IMR-90 (cell line): ENCODE measurements around the gene FBXL19. TPM values are rescaled to one million over a fixed set of nuclear protein-coding genes. Genes with fewer than 3 reads are reported as not detected.
A peak's percentile ranks its signal among the peaks of the same experiment; 100 is the strongest.

Experiments
- ATAC-seq: fragments of 200-7000 bp; cut with Tn5 transposase; 2 replicates; pipeline ENCODE4 v1.9.1; 2020; ENCODE audit warnings: low read depth, mild to moderate bottlenecking, moderate library complexity
- BruUV-seq: library from RNA; stranded (reverse); fragments of 400-500 nt; replicated peaks from 2 replicates; lab custom pipeline; 2021; lab: Mats Ljungman, UMichigan
- CTCF ChIA-PET: fragments of 300-600 bp; formaldehyde crosslinking; extraction: SDS; loops from one replicate; lab custom pipeline; 2021; ENCODE audit warnings: antibody characterized with exemption; lab: Yijun Ruan, JAX
- POLR2A ChIA-PET: fragments of 300-600 bp; sonication (Branson Sonifier 250); formaldehyde crosslinking; loops from one replicate; lab custom pipeline; 2022; ENCODE audit warnings: antibody characterized with exemption; ENCODE audit not compliant: unreplicated experiment; lab: Charles Lee
- DNase-seq: peaks from one replicate; pipeline ENCODE4 v3.0.0; 2013
- H2AFZ ChIP-seq: replicated peaks from 2 replicates; pipeline ENCODE3; 2013; ENCODE audit warnings: low read length, mild to moderate bottlenecking; ENCODE audit not compliant: poor library complexity
- H2AK5ac ChIP-seq: 2 replicates; pipeline ENCODE4 v1.6.1; 2013; ENCODE audit warnings: low read depth, low read length, inconsistent platforms
- H2AK9ac ChIP-seq: replicated peaks from 2 replicates; pipeline ENCODE3; 2013; ENCODE audit warnings: mild to moderate bottlenecking, low read depth, low read length, moderate library complexity; ENCODE audit not compliant: poor library complexity
- H2BK120ac ChIP-seq: 2 replicates; pipeline ENCODE4 v1.6.1; 2013; ENCODE audit warnings: low read depth, low read length, inconsistent platforms
- H2BK15ac ChIP-seq: 3 replicates; pipeline ENCODE4 v1.6.1; 2013; ENCODE audit warnings: low read depth, low read length, inconsistent platforms
- H2BK20ac ChIP-seq: 2 replicates; pipeline ENCODE4 v1.6.1; 2013; ENCODE audit warnings: low read depth, mild to moderate bottlenecking, inconsistent platforms, low read length, moderate library complexity
- H2BK5ac ChIP-seq: 2 replicates; pipeline ENCODE4 v1.6.1; 2013; ENCODE audit warnings: mild to moderate bottlenecking, low read depth, low read length, inconsistent platforms; ENCODE audit not compliant: poor library complexity, severe bottlenecking
- H3K14ac ChIP-seq: replicated peaks from 2 replicates; pipeline ENCODE4 v1.6.1; 2013; ENCODE audit warnings: low read depth, low read length, inconsistent platforms
- H3K18ac ChIP-seq: 2 replicates; pipeline ENCODE4 v1.6.1; 2013; ENCODE audit warnings: low read depth, low read length, control low read depth
- H3K23ac ChIP-seq: 2 replicates; pipeline ENCODE4 v1.6.1; 2013; ENCODE audit warnings: low read depth, low read length, inconsistent platforms
- H3K27ac ChIP-seq: 2 replicates; pipeline ENCODE4 v1.5.1; 2013; ENCODE audit warnings: mild to moderate bottlenecking, control low read depth, low read length; ENCODE audit not compliant: insufficient read depth
- H3K27me3 ChIP-seq: 2 replicates; pipeline ENCODE4 v1.6.1; 2013; ENCODE audit warnings: low read length; ENCODE audit not compliant: control insufficient read depth, insufficient read depth
- H3K36me3 ChIP-seq: 2 replicates; pipeline ENCODE4 v1.6.1; 2013; ENCODE audit warnings: low read length, mixed read lengths; ENCODE audit not compliant: control insufficient read depth, insufficient read depth
- H3K4ac ChIP-seq: 2 replicates; pipeline ENCODE4 v1.6.1; 2013; ENCODE audit warnings: low read depth, low read length, inconsistent platforms
- H3K4me1 ChIP-seq: 2 replicates; pipeline ENCODE4 v1.6.1; 2013; ENCODE audit warnings: low read length, mixed read lengths; ENCODE audit not compliant: control insufficient read depth, insufficient read depth
- H3K4me2 ChIP-seq: 2 replicates; pipeline ENCODE4 v1.6.1; 2013; ENCODE audit warnings: low read depth, mild to moderate bottlenecking, control low read depth, low read length, moderate library complexity
- H3K4me3 ChIP-seq: 2 replicates; pipeline ENCODE4 v1.5.1; 2013; ENCODE audit warnings: low read depth, mild to moderate bottlenecking, control low read depth, low read length, moderate library complexity; ENCODE audit not compliant: insufficient read depth
- H3K56ac ChIP-seq: 2 replicates; pipeline ENCODE4 v1.6.1; 2013; ENCODE audit warnings: low read length, inconsistent platforms; ENCODE audit not compliant: insufficient read depth; ENCODE audit errors: extremely low read depth
- H3K79me1 ChIP-seq, 2 experiments: 2 replicates each; pipeline ENCODE4 v1.6.1; 2013; ENCODE audit warnings: low read length in 2 of 2, inconsistent platforms in 1 of 2, low read depth in 1 of 2
- H3K9ac ChIP-seq: 2 replicates; pipeline ENCODE4 v1.6.1; 2013; ENCODE audit warnings: low read depth, low read length, control low read depth
- H3K9me1 ChIP-seq: 2 replicates; pipeline ENCODE4 v1.6.1; 2013; ENCODE audit warnings: low read length, inconsistent platforms; ENCODE audit not compliant: insufficient read depth
- H3K9me3 ChIP-seq: 2 replicates; pipeline ENCODE4 v1.6.1; 2013; ENCODE audit warnings: low read length; ENCODE audit not compliant: control insufficient read depth, insufficient read depth
- H4K20me1 ChIP-seq: 2 replicates; pipeline ENCODE4 v1.6.1; 2013; ENCODE audit warnings: low read length, inconsistent platforms; ENCODE audit not compliant: insufficient read depth
- H4K5ac ChIP-seq: 2 replicates; pipeline ENCODE4 v1.6.1; 2013; ENCODE audit warnings: mild to moderate bottlenecking, low read depth, low read length, control low read depth
- H4K8ac ChIP-seq, 2 experiments: 2 replicates each; pipeline ENCODE4 v1.6.1; 2013; ENCODE audit warnings: low read depth in 2 of 2, low read length in 2 of 2, control low read depth in 1 of 2, inconsistent platforms in 1 of 2
- H4K91ac ChIP-seq: 2 replicates; pipeline ENCODE4 v1.6.1; 2013; ENCODE audit warnings: low read depth, low read length, inconsistent platforms; ENCODE audit not compliant: insufficient read depth
- BHLHE40 ChIP-seq: fragments of 150-350 bp; IDR thresholded peaks from 2 replicates; pipeline ENCODE4 v1.6.1; 2016; ENCODE audit warnings: mild to moderate bottlenecking, low read depth, low read length
- CEBPB ChIP-seq: IDR thresholded peaks from 2 replicates; pipeline ENCODE4 v1.6.1; 2012; ENCODE audit warnings: low read depth, low read length, improper control_type of control experiment
- CHD1 ChIP-seq: IDR thresholded peaks from 2 replicates; pipeline ENCODE4 v1.6.1; 2012; ENCODE audit warnings: low read depth, low read length, improper control_type of control experiment
- CTCF ChIP-seq: conservative IDR thresholded peaks from 2 replicates; pipeline ENCODE4 v1.5.1; 2012; ENCODE audit warnings: mild to moderate bottlenecking, low read depth, low read length, improper control_type of control experiment
- ELK1 ChIP-seq: fragments of 150-350 bp; IDR thresholded peaks from 2 replicates; pipeline ENCODE4 v1.6.1; 2016; ENCODE audit warnings: low read depth, mild to moderate bottlenecking, low read length, moderate library complexity, borderline replicate concordance
- MAFK ChIP-seq: IDR thresholded peaks from 2 replicates; pipeline ENCODE4 v1.6.1; 2012; ENCODE audit warnings: low read depth, low read length, improper control_type of control experiment
- MAZ ChIP-seq: IDR thresholded peaks from 2 replicates; pipeline ENCODE4 v1.6.1; 2012; ENCODE audit warnings: low read depth, mild to moderate bottlenecking, low read length, improper control_type of control experiment, moderate library complexity, borderline replicate concordance
- MXI1 ChIP-seq: IDR thresholded peaks from 2 replicates; pipeline ENCODE4 v1.6.1; 2012; ENCODE audit warnings: low read depth, mild to moderate bottlenecking, low read length, moderate library complexity, borderline replicate concordance
- NFE2L2 ChIP-seq: fragments of 150-350 bp; IDR thresholded peaks from 2 replicates; pipeline ENCODE4 v1.6.1; 2016; ENCODE audit warnings: low read depth, mild to moderate bottlenecking, low read length
- POLR2A ChIP-seq: IDR thresholded peaks from 2 replicates; pipeline ENCODE4 v1.6.1; 2012; ENCODE audit warnings: mild to moderate bottlenecking, low read depth, low read length
- RCOR1 ChIP-seq: IDR thresholded peaks from 2 replicates; pipeline ENCODE4 v1.6.1; 2012; ENCODE audit warnings: mild to moderate bottlenecking, low read length, improper control_type of control experiment; ENCODE audit not compliant: insufficient replicate concordance
- RFX5 ChIP-seq: IDR thresholded peaks from 2 replicates; pipeline ENCODE4 v1.8.0; 2012; ENCODE audit warnings: low read depth, mild to moderate bottlenecking, low read length, moderate library complexity
- SMC3 ChIP-seq: fragments of 150-350 bp; IDR thresholded peaks from 2 replicates; pipeline ENCODE4 v1.6.1; 2016; ENCODE audit warnings: low read depth, mild to moderate bottlenecking, antibody characterized with exemption, low read length, moderate library complexity
- USF2 ChIP-seq: fragments of 150-350 bp; IDR thresholded peaks from 2 replicates; pipeline ENCODE4 v1.6.1; 2017; ENCODE audit warnings: mild to moderate bottlenecking, antibody characterized with exemption, low read length, low read depth
- WGBS, 2 experiments: methylation state at CpG; one replicate each; pipeline versions ENCODE4 v1.1.5 to v1.1.7; 2013; ENCODE audit warnings: missing lambda C conversion rate in 2 of 2; ENCODE audit not compliant: insufficient read length in 1 of 2; ENCODE audit errors: extremely low coverage in 2 of 2; 5-methylcytosine and 5-hydroxymethylcytosine counted together
- dilution Hi-C: fragments of 300-500 bp; cut with HindIII; formaldehyde crosslinking; loops from one replicate; pipeline ENCODE4 v1.14.3; 2018; ENCODE audit warnings: low sequenced_read_pairs; ENCODE audit not compliant: unreplicated experiment
- in situ Hi-C: fragments of 300-500 bp; cut with MboI; formaldehyde crosslinking; loops from 3 replicates; pipeline ENCODE4 v1.14.3; 2019; ENCODE audit warnings: low sequenced_read_pairs, inconsistent platforms, mixed read lengths
- intact Hi-C: fragments of 100-400 bp; cut with micrococcal nuclease; formaldehyde crosslinking; loops from 2 replicates; pipeline ENCODE4 v1.10.0; 2022
- polyA plus RNA-seq, 3 experiments: library from polyadenylated mRNA; depleted of rRNA; stranded (reverse); fragments of >200 nt; gene quantifications; 2 replicates each; pipeline ENCODE4 v1.2.3, GENCODE V29; 2012; ENCODE audit warnings: low replicate concordance in 1 of 3
- total RNA-seq: library from RNA; depleted of rRNA; stranded (reverse); fragments of >200 nt; gene quantifications from 2 replicates; pipeline ENCODE4 v1.2.3, GENCODE V29; 2012

Gene FBXL19
- total and polyA plus RNA-seq, 2 of the 4 experiments (the other 2 are of a cell fraction), result 5.0 to 13.8 TPM

DNA sequence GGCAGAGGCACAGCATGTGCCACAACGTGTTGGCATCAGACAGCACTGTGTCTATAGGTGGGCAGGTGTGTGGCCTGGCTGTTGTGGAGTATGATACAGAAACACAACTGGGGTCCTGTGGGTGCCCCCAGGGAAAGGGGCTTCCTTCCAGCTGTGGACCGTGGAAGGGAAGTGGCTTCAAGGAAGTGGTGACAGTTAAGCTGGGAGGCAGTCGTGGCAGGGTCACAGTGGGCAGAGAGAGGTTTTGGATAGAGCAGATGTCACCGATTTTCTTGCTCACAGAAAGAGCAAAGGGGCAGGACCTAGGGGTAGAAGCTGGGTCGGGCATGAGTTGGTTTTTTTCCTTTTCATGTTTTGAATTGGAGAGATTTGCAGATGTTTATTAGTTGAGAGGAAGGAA, 14.3 kb downstream of the FBXL19 start:
- ChIA-PET POLR2A (no interaction called here), CTCF (interaction anchor here (0.6 kb wide), 1 partner anchor 93 kb away, joined by 3 read pairs; no protein-coding TSS in a partner anchor)
- no peak overlapping the region for H3K56ac ChIP-seq
- TF ChIP-seq SMC3 (no peak), MAFK (no peak), CHD1 (no peak), MAZ (no peak), RFX5 (no peak), USF2 (no peak), CTCF (no peak), RCOR1 (no peak), ELK1 (no peak), CEBPB (no peak), MXI1 (no peak), BHLHE40 (no peak), NFE2L2 (no peak), POLR2A (no peak)
- DNase-seq (no peak), ATAC-seq (no peak)
- H4K91ac ChIP-seq, result no peak overlapping the region
- H3K4me2 ChIP-seq, result no peak overlapping the region
- in situ Hi-C loops (no loop called here), dilution Hi-C loops (no loop called here), intact Hi-C loops (no loop called here)
- H3K4ac ChIP-seq, result no peak overlapping the region
- 84% methylated on average over 4 of the region's 5 CpGs; no CpG with 5 or more reads in 1 of the 2 experiments for WGBS, 2 experiments
- H2BK20ac ChIP-seq, result no peak overlapping the region
- no peaks in the 10 kb centered on the region for H3K9me3 ChIP-seq
- peaks cover 5% of the 10 kb centered on the region; the same call in 1 of the 2 replicates for H3K9me1 ChIP-seq
- no peak overlapping the region for H2BK5ac ChIP-seq
- no peak overlapping the region for H3K4me3 ChIP-seq
- no peak overlapping the region for H2AFZ ChIP-seq
- H2AK9ac ChIP-seq, result peak overlapping the region; percentile 45
- H3K23ac ChIP-seq, result no peak overlapping the region
- no TSS peak for BruUV-seq
- H4K20me1 ChIP-seq, result peaks cover 17% of the 10 kb centered on the region
- H2BK120ac ChIP-seq, result no peak overlapping the region
- no peak overlapping the region for H4K8ac ChIP-seq
- H3K27me3 ChIP-seq, result no peaks in the 10 kb centered on the region
- H3K14ac ChIP-seq, result no peak overlapping the region
- no peak overlapping the region for H2AK5ac ChIP-seq
- H4K5ac ChIP-seq, result no peak overlapping the region
- peaks cover 45% of the 10 kb centered on the region for H3K36me3 ChIP-seq
- H3K27ac ChIP-seq, result no peak overlapping the region
- H3K9ac ChIP-seq, result no peak overlapping the region
- peaks cover 27 to 42% of the 10 kb centered on the region in 2 experiments for H3K79me1 ChIP-seq
- H2BK15ac ChIP-seq, result no peak overlapping the region
- no peak overlapping the region for H3K18ac ChIP-seq
- H3K4me1 ChIP-seq, result peaks cover 6% of the 10 kb centered on the region
